ENCODE data around the gene CGB5. TPM values are rescaled to one million over a fixed set of nuclear protein-coding genes. Genes with fewer than 3 reads are reported as not detected.
"Not testable (repeated sequence)": the region's sequence is repeated elsewhere in the genome, so short reads cannot be mapped to it uniquely, and the experiment has no call there.

CGB5 gene
- total RNA-seq, 8 experiments from 2014 or later = 0.76 TPM; not detected in 7

DNA sequence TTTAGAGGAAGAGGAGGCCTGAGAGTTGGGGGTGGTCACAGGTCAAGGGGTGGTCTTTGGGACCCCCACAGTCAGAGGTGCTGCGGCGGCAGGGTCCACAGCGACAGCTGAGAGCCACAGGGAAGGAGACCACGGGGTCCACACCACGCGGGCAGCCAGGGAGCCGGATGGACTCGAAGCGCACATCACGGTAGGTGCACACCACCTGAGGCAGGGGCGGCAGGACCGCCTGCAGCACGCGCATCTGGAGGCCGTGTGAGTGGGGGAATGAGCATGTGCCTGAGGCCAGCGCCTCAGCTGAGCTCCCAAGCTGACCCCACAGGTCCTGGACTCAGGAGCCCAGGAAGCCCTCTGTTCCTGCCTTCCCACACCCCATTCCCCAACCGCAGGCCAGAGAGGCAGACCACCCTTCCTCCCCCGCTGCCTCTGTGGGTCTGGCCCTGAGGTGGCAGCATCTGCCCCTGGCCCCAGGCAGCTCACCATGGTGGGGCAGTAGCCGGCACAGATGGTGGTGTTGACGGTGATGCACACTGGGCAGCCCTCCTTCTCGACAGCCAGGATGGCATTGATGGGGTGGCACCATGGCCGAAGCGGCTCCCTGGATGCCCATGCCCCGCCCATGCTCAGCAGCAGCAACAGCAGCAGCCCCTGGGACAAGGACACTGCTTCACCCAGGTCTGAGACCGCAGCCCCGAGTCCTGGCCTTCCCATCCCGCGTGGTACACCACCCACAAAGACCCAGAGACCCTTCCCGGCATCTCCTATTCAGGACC lies 27.4 kb upstream of the CGB5 start:
- no peak for ATAC-seq (replicated peaks in 6 of 8)
- in situ Hi-C loops (cut with MboI; ENCODE audit: low pct_unique_long_range_greater_than_20kb in 2 of 9, low sequenced_read_pairs in 9 of 9, unreplicated experiment in 9 of 9) = no loop called here
- no peak overlapping the region for H3K27ac ChIP-seq
- H3K4me1 ChIP-seq (replicated peaks in 1 of 2) = peaks cover 3 to 14% of the 10 kb centered on the region in 2 donors
- WGBS, 10 experiments = 96% methylated on average over 5 of the region's 29 CpGs; no CpG with 5 or more reads in 9 of the 10 experiments
- H3K4me3 ChIP-seq = no peak overlapping the region

DNA sequence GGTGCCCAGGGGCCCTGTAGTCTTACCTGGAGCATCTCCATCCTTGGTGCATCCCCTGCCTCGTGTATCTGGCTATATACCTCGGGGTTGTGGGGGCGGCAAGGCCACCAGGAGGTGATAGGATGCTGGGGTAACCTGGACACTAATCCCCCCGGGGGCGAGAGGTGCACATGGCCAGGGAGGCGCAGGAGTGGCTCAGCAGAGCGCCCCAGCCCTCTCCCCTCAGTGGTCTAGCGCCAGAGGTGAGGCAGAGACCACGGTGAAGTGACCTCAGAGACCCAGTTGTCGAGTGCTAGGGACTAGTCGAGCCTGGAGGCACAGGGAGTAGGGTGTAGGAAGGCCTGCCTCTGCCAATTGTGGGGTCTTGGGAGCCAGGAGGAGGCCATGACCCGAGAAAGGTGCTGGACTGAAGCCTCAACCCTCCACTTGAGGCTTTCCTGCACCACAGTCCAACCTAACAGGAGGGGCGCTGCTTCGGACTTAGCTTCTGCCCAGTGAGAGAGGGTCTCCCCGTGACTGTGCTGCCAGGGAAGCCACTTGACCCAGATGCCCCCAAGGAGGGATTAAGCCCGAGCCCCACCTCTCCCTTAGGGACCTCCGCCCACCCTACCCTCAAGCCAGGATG lies 26.5 kb upstream of the CGB5 start, which contains the start of gene LHB:
Gene LHB (minus strand): TSS at position 51 of the 625 bp plus-strand sequence. CDS start 10 bp downstream, at position 41.
- peak in 2 of 8 experiments; percentile 0 to 2 for ATAC-seq (replicated peaks in 6 of 8)
- WGBS, 10 experiments = 0 to 100% (median 0%) methylated on average over 1 of the region's 17 CpGs; no CpG with 5 or more reads in 7 of the 10 experiments
- no peak within 1 kb of the TSS for H3K27ac ChIP-seq
- H3K4me1 ChIP-seq (replicated peaks in 1 of 2) = peaks cover 3 to 14% of the 10 kb centered on the region in 2 donors
- peak within 1 kb of the TSS; percentile 19 to 31 (median 21) for H3K4me3 ChIP-seq
- in situ Hi-C loops (cut with MboI; ENCODE audit: low pct_unique_long_range_greater_than_20kb in 2 of 9, low sequenced_read_pairs in 9 of 9, unreplicated experiment in 9 of 9) = no loop called here

DNA sequence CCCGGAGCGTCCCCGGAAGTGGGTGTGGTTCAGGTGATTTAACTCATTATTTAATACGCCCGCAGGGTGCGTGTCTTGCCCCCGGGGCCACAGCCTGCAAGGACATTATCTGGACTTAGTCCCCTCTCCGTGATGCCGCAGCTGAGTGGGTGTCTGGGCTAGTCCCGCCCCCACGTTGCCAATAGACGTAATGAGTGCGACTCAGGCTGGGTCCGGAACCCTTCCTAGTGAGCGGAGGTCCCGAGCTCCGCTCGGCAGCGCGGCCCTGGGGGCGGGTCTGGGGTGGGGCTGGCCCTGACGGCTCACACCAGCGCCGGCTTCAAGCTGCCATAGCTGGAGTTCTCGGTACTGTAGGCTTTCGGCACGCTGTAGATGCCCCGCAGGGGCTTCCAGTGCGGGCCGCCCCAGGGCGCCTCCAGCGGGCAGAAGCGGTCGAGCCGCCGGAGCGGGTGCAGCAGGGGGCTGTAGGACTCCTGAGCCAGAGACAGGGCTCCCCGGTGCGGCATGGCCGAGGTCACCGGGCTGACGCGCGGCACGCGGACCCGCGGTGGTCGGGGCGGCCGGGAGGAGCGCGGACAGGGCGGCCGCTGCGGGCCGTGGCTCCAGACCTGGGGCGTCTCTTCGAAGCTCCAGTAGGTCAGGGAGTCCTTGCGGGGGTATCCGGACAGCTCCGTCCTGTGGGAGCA lies 25.8 kb upstream of the CGB5 start:
- WGBS, 10 experiments = 0% methylated on average over 2 of the region's 62 CpGs; no CpG with 5 or more reads in 9 of the 10 experiments

DNA sequence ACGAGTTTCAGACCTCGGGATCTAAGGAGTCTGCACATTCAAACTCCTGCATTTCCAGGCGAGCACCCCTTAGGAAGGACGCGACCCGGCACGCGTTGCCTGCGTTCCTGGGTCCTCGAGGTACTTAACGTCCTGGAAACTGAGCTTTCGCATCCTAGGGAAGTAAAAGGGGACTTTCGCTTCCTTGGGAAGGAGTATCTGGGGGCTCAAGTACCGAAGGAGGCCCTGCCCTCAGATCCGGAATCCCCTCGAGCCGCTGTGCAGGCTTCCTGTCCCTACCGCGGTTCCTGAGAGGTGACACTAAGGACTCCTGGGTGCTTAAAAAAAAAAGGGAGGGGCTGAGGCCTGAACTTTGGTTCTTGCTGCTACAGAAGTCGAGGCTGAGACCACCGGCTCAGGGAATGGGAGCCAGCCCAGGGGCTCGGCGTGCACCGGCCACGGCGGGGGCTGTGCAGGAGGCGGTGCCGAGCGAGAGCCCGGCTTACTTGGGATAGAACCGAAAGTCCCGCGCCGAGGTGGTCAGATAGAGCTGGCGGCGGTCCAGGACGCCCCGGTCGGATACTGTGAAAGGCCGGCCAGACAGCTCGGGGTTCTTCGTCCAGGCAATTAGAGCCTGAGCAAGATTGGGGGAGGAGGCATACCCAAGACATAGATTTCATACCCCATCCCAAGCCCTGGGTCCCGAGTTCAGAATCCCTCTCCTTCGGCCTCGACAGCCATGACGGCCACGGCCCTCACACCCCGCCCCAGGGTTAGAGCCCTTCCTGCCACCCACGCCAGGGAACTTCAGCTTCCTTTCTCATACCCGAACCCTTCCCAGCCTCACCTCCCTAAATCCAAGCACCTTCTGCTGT lies 25.0 kb upstream of the CGB5 start:
- H3K27ac ChIP-seq; ATAC-seq (replicated peaks in 6 of 8); in situ Hi-C loops (cut with MboI; ENCODE audit: low pct_unique_long_range_greater_than_20kb in 2 of 9, low sequenced_read_pairs in 9 of 9, unreplicated experiment in 9 of 9): not testable (repeated sequence)
- Histone ChIP-seq H3K4me3 (peak overlapping the region in 2 of 5 donors; percentile 31 to 32), H3K4me1 (replicated peaks in 1 of 2) (peaks cover 3 to 14% of the 10 kb centered on the region in 2 donors)
- WGBS, 10 experiments = 7 to 60% (median 8%) methylated on average over 1 to 9 of the region's 50 CpGs; no CpG with 5 or more reads in 5 of the 10 experiments

More for the DNA sequence above, 25.8 kb upstream of the CGB5 start:
- peaks cover 3 to 14% of the 10 kb centered on the region in 2 donors for H3K4me1 ChIP-seq (replicated peaks in 1 of 2)
- in situ Hi-C loops (cut with MboI; ENCODE audit: low pct_unique_long_range_greater_than_20kb in 2 of 9, low sequenced_read_pairs in 9 of 9, unreplicated experiment in 9 of 9) = no loop called here
- no peak overlapping the region for H3K27ac ChIP-seq
- H3K4me3 ChIP-seq = peak overlapping the region; percentile 19 to 31 (median 21)
- ATAC-seq (replicated peaks in 6 of 8) = peak; percentile 73 to 87 (median 80)

DNA sequence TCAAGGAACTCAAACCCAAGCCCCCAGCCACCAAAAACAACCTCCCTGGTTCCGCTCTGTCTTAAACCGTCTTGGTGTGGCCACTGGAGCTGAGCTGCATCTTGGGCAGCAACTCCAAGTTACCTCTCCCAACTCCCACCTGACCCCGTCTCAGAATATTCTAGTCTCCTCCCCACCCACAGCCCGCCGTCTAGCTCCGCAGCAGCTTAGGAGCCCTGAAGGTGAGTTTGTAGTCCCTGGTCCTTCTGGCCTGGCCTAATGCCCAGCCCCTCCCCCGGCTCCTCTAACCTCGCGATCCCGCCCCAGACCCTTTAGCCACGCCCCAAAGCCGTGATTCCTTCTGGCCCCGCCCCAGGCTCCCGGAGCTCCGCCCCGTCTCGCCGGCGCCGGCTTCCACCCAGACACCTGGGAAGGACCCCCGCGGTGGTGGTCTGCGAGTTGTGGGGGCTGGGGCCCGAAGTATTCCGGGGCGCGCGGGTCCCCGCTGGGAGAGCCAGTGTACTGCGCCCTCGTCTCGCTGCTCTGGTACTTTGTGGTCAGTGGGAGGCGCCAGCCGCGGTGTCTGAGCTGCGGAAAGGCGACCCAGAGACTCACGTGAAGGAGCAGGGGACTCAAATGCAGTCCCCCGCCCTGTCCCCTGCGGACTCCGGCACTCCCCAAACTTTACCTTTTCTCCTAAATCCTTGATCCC lies 24.3 kb upstream of the CGB5 start:
- Histone ChIP-seq H3K4me3 (peak overlapping the region in 3 of 5 donors; percentile 19 to 32 (median 26)), H3K27ac (no peak overlapping the region), H3K4me1 (replicated peaks in 1 of 2) (peaks cover 3 to 14% of the 10 kb centered on the region in 2 donors)
- peak in 7 of 8 experiments; percentile 4 to 42 (median 26) for ATAC-seq (replicated peaks in 6 of 8)
- WGBS, 10 experiments = 20 to 70% methylated on average over 1 to 2 of the region's 41 CpGs; no CpG with 5 or more reads in 8 of the 10 experiments
- in situ Hi-C loops (cut with MboI; ENCODE audit: low pct_unique_long_range_greater_than_20kb in 2 of 9, low sequenced_read_pairs in 9 of 9, unreplicated experiment in 9 of 9) = no loop called here

DNA sequence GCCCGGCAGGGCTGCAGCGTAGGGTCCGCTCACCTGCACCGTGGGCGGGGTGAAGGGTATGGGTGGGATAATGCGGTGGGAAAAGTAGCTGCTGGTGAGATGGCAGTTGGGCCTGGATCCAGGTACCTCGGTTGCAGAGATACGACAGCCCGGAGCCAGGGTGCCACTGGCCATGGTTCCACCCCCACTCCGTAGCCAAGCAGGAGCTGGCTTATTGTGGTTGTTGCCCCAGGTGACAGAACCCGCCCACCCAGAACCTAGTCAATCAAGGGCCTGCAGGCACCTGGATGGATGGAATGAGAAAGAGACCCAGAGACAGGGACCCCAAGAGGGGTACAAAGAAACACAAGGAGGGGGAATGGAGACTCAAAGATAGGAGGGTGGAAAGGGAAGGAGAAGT lies 23.3 kb upstream of the CGB5 start:
- H3K27ac ChIP-seq = no peak overlapping the region
- H3K4me3 ChIP-seq = no peak overlapping the region
- 40 to 92% (median 77%) methylated on average over 2 to 4 of the region's 11 CpGs; no CpG with 5 or more reads in 6 of the 10 experiments for WGBS, 10 experiments
- H3K4me1 ChIP-seq (replicated peaks in 1 of 2) = peaks cover 3 to 14% of the 10 kb centered on the region in 2 donors
- peak in 1 of 8 experiments; percentile 7 for ATAC-seq (replicated peaks in 6 of 8)
- in situ Hi-C loops (cut with MboI; ENCODE audit: low pct_unique_long_range_greater_than_20kb in 2 of 9, low sequenced_read_pairs in 9 of 9, unreplicated experiment in 9 of 9) = no loop called here

DNA sequence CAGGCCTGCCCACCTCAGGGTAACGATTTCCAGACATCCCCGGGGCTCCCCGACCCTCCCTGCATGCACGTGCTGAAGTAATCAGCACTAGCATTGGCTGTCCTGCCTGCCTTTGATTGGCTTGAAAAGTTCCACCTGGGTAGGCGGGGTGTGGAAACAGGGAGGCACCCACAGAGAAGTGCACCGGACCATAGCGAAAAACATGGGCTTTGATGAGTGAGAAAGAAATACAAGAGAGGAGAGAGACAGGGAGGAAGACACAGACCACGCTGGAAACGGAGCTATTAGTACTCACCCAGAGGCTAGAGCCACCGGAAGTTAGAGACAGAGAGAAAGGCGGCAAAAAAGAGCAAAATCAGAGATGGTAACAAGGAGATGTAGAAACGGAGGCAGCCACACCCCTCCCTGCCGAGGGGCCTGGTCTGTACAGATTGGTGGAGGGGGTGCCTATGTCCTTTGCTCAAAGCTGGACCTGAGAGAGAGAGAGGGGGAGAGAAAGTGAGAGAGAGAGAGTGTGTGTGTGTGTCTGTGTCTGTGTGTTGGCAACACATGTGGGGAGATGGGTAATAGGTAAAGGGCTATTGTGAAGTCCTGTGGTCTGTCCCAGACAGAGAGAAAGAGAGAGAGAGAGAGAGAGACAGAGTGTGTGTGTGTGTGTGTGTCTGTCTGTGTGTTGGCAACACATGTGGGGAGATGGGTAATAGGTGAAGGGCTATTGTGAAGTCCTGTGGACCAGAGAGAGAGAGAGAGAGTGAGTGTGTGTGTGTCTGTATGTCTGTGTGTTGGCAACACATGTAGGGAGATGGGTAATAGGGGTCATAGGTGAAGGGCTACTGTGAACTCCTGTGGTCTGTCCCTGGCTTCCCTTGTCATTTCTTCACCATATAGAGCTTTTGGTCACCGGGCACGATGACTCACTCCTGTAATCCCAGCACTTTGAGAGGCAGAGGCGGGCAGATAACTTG lies 22.4 kb upstream of the CGB5 start:
- Histone ChIP-seq H3K27ac (no peak overlapping the region), H3K4me3 (no peak overlapping the region), H3K4me1 (replicated peaks in 1 of 2) (peaks cover 3 to 14% of the 10 kb centered on the region in 2 donors)
- in situ Hi-C loops (cut with MboI; ENCODE audit: low pct_unique_long_range_greater_than_20kb in 2 of 9, low sequenced_read_pairs in 9 of 9, unreplicated experiment in 9 of 9) = no loop called here
- no peak for ATAC-seq (replicated peaks in 6 of 8)
- WGBS, 10 experiments = 7 to 80% (median 46%) methylated on average over 1 to 15 of the region's 16 CpGs

DNA sequence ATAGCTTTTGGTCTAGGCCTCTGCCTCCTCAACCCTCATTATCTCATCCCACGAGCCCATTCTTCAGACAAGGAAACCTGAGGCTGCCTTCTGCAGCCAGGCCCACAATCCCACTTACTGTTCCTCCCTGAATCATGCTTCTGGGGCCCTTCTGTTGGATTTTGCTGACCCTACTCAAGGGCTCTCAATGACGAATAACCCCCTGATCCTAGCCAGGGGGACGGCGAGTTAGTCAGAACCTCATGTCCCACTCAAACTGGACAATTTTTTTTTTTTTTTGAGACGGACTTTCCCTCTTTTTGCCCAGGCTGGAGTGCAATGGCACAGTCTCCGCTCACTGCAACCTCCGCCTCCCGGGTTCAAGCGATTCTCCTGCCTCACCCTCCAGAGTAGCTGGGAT lies 21.5 kb upstream of the CGB5 start:
- Histone ChIP-seq H3K4me3 (no peak overlapping the region), H3K27ac (no peak overlapping the region), H3K4me1 (replicated peaks in 1 of 2) (peaks cover 3 to 14% of the 10 kb centered on the region in 2 donors)
- WGBS, 10 experiments = 60 to 95% (median 83%) methylated on average over 1 to 5 of the region's 9 CpGs; no CpG with 5 or more reads in 2 of the 10 experiments
- ATAC-seq (replicated peaks in 6 of 8) = no peak
- in situ Hi-C loops (cut with MboI; ENCODE audit: low pct_unique_long_range_greater_than_20kb in 2 of 9, low sequenced_read_pairs in 9 of 9, unreplicated experiment in 9 of 9) = no loop called here

DNA sequence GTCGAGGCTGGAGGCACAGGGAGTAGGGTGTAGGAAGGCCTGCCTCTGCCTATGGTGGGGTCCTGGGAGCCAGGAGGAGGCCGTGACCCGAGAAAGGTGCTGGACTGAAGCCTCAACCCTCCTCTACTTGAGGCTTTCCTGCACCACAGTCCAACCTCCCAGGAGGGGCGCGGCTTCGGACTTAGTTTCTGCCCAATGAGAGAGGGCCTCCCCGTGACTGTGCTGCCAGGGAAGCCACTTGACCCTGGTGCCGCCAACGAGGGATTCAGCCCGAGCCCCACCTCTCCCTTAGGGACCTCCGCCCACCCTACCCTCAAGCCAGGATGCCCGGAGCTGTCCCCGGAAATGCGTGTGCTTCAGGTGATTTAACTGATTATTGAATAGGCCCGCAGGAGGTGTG lies 19.4 kb upstream of the CGB5 start, which contains the start of gene CGB3:
Gene CGB3 (minus strand): TSS at position 101 of the 400 bp plus-strand sequence. CDS start 362 bp downstream, outside the sequence.
- H3K27ac ChIP-seq; H3K4me3 ChIP-seq; H3K4me1 ChIP-seq (replicated peaks in 1 of 2); in situ Hi-C loops (cut with MboI; ENCODE audit: low pct_unique_long_range_greater_than_20kb in 2 of 9, low sequenced_read_pairs in 9 of 9, unreplicated experiment in 9 of 9); ATAC-seq (replicated peaks in 6 of 8): not testable (repeated sequence)
- WGBS, 10 experiments = no CpG with 5 or more reads among the region's 15 CpGs

DNA sequence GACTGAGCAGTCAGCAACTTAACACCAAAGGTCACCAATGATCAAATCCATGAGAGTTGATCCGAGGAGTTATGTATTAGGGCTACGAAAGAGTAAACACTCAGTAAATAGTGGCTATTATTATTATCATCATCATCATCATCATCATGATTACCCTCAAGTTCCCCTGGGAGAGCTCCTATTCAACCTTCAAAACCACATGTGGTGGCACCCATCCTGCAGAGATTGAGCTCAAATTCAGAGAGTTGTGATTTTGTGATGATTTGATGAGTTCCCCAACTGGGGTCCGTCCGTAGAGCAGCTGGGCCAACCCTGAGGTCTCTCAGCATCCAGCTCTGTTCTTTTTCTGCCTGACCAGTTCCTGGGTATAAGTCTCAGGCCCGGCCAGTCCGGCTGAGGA lies 18.6 kb upstream of the CGB5 start:
- in situ Hi-C loops (cut with MboI; ENCODE audit: low pct_unique_long_range_greater_than_20kb in 2 of 9, low sequenced_read_pairs in 9 of 9, unreplicated experiment in 9 of 9); H3K27ac ChIP-seq; H3K4me1 ChIP-seq (replicated peaks in 1 of 2); H3K4me3 ChIP-seq; ATAC-seq (replicated peaks in 6 of 8): not testable (repeated sequence)
- no CpG with 5 or more reads among the region's 6 CpGs for WGBS, 10 experiments

DNA sequence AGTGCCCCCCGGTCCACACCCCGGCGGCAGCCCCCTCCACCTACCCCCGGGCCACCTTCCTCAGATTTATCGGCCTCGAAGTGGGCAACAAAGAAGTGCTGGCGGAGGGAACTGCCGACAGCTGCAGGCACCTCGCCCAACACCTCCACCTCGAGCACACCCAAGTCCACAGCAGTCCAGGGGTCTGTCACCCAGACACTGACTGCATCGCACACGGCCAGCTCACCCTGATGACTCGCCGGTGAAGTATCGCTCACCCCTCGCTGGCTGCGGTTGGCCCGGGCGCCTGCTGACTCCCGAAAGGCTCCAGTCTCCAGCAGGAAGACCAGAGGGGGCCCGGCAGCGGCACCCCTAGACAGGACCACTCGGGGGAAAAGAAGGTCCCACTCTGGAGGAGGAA lies 18.0 kb upstream of the CGB5 start:
- WGBS, 10 experiments = no CpG with 5 or more reads among the region's 23 CpGs
- H3K27ac ChIP-seq; H3K4me3 ChIP-seq; in situ Hi-C loops (cut with MboI; ENCODE audit: low pct_unique_long_range_greater_than_20kb in 2 of 9, low sequenced_read_pairs in 9 of 9, unreplicated experiment in 9 of 9); H3K4me1 ChIP-seq (replicated peaks in 1 of 2): not testable (repeated sequence)
- peak in 2 of 8 experiments; percentile 24 to 55 for ATAC-seq (replicated peaks in 6 of 8)

Data from motor neuron (in vitro differentiated cells).